ENCODE results near the gene MCRIP2.
"Not testable (repeated sequence)": the region's sequence is repeated elsewhere in the genome, so short reads cannot be mapped to it uniquely, and the experiment has no call there.

The MCRIP2 gene

DNA sequence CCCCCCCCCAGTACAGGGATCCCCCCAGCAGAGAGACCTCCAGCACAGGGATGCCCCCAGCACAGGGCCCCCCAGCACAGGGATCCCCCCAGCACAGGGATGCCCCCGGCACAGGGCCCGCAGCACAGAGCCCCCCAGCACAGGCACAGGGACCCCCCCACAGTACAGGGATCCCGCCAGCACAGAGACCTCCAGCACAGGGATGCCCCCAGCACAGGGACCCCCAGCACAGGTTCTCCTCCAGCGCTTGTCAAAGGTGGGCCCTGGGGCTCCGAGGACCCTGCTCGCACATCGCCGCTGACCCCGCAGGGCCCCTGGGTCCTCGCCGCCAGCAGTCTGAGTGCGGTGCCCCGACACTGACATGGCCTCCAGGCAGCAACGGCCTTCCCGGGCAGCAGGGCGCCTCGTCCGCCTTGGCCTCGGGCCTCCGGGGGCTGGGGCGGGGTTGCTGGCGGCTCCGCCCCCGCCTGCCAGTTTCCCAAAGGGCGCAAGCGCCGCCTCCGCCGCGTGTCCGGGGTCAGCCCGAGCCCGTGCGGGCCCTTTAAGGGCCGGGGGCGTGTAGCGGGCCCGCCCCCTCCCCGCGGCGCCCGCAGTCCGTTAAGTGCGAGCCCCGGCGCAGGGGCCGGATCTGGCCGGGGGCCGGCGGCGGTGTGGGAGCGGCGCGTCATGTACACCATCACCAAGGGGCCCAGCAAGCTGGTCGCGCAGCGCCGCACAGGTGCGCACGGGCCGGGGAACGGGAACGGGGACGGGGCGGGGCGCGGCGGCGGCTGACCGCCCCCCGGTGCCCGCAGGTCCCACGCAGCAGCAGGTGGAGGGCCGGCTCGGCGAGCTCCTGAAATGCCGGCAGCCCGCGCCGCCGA lies at the start of gene MCRIP2:
Gene MCRIP2, plus strand, starts transcription at position 503 of the 863 bp plus-strand sequence. Its CDS starts 164 bp downstream, at position 667.
- DNase-seq = peak; percentile 55

DNA sequence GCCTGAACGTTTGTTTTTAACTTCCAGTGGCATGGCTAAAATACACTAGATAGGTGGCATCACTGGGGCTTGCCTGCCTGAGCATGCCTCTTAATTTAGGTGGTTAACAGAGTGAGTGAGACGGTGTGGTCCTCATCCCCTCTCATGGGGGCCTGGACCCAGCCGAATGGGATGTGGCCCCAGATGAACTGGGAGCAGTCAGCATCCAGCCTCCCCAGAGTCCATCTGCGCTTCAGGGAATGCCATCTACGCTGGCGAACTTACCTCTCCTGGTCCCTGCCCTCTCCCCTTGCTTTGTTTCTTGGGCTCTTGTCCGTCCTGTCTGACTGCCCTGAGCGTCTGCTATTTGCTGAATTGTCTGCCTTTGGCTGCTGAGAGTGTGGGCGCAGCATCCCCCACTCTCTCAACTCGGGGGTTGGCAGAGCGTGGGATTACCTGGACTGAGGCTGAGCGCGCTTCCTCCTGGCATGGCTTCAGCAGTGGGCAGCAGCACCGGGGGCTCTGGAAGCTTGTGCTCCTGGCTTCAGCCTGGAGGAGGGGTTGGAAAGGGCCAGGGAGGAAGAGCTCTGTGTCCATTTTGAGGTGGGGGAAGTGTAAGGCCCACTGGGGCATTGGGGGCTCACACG lies 49.6 kb upstream of the MCRIP2 start:
- DNase-seq = peak; percentile 56

GRCh38 chr16:592518-593306 lies 48.9 kb upstream of the MCRIP2 start:
- peak; percentile 88 for DNase-seq

- DNase-seq = peak; percentile 86
Measured at GRCh38 chr16:593406-593805, 48.2 kb upstream of the MCRIP2 start.

DNA sequence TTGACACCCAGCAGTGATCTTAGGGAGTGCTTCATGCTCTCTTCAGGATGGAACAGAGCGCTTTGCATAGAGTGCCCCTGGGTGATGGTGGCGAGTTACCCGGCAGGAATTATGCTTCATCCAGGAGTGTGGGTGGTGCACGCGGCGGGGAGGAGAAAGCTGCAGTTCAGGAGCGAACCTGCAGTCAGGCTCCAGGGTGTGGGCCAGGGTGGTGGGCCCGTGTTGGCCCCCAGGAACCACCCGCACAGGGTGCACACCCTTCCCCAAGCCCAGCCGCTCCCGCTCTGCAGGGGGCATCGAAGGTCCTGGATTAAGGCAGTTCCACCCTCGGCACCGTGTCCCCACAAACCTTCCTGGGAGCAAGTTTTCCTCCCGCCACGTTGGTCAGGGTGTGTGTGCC lies 47.8 kb upstream of the MCRIP2 start:
- no peak for DNase-seq

GRCh38 chr16:595094-595528 lies 46.5 kb upstream of the MCRIP2 start:
- no peak for DNase-seq

DNA sequence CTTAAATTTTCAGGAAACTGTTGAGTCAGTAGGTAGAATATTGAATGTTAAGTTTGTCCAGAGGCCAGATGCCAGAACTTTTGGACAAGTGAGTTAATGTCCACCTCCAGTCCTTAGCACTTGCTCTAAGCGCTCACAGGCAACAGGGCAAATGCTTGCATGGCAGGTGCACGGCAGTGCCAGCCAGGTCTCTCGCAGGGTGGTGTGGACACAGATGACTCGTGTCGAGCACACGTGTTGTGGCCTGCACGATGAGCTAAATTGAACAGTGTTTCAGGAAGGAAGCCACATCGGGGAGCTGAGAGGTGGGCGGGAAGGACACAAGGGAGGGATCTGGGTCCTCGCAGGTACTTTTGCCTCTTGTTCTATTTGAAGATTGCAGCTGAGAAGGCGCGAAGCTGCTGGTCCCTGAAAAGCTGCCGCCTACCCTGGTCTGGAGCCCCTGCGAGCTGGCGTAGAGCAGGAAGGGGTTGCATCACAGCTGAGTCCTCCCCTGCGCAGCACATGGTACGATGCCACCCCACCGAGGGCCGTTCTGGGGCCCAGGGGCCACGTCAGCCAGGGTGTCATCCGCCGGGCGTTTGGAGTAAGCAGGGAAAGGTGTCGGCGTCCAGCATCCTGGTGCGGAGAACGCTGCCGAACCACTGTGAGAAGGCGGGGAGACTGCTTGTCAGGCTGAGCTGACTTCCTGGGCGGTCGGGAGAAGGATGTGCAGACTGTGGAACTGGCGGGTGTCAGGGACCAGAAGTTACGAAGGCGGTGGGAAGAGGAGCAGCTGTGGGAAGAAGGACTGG lies 45.5 kb upstream of the MCRIP2 start:
- DNase-seq = peak; percentile 49

DNA sequence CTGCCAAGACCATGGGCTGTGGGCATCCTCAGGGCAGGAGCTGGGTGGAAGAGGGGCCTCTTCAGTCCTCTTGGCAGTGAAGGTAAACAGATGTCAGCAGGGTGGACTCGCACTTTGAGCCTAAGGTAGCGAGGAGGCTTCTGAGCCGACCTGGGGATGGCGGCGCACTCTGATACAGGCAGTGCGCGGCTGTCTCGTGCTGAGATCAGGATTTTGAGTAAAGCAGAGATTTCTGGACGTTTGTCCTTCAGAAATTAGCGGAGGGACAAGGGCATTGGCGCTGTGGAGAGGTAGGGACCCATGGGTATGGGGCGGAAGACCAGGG lies 44.9 kb upstream of the MCRIP2 start:
- DNase-seq = no peak

DNA sequence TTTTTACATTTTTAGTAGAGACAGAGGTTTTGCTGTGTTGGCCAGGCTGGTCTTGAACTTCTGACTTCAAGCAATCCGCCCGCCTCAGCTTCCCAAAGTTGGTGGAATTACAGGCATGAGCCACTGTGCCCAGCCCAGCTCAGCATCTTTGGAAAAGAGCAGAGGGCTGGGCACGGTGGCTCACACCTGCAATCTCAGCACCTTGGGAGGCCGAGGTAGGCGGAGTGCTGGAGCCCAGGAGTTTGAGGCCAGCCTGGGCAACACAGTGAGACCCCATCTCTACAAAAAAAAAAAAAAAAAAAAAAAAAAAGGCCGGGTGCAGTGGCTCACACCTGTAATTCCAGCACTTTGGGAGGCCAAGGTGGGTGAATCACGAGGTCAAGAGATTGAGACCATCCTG lies 44.0 kb upstream of the MCRIP2 start:
- DNase-seq = not testable (repeated sequence)

DNA sequence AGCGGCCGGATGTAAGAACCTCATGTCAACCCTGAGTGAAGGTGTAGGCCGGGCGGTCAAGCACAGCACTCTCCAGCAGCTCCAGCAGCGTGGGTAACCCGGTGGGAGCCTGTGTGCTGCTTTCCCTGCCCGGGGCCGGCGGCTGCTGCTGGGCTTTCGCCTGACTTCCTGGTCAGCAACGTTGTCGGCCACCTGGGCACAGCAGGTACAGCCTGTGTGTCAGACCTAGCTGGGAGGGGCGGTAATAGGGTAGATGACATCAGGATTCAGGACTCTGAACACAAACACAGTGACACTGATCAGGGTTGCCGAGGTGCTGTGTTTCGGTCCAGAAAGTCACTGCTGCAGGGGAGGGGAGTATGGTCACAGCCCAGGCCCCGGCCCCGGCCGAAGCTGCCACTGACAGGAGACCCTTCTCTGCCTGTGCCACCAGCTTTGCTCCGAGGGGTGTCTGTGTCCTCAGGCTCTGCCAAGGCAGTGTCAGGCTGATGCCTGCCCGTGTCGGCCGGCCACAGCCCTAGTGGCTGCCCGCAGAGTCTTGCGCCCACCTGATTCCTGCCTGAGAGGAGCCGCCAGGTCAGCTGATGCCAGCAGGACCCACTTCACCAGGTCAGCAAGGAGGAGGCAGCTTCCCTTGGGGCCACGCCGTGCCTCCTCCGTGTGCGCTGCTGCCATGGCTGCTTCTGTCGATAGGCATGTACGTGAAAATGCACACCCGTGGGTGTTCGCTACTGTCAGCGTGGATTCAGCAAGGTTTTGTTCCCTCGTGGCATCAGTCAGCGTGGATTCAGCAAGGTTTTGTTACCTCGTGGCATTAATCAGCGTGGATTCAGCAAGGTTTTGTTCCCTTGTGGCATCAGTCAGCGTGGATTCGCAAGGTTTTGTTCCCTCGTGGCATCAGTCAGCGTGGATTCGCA lies 42.5 kb upstream of the MCRIP2 start:
- no peak for DNase-seq

GRCh38 chr16:600781-601180 lies 40.8 kb upstream of the MCRIP2 start:
- no peak for DNase-seq

GRCh38 chr16:603933-604332 lies 37.7 kb upstream of the MCRIP2 start:
- DNase-seq = no peak

- DNase-seq = no peak
Measured at GRCh38 chr16:606656-607307, 34.8 kb upstream of the MCRIP2 start.

DNA sequence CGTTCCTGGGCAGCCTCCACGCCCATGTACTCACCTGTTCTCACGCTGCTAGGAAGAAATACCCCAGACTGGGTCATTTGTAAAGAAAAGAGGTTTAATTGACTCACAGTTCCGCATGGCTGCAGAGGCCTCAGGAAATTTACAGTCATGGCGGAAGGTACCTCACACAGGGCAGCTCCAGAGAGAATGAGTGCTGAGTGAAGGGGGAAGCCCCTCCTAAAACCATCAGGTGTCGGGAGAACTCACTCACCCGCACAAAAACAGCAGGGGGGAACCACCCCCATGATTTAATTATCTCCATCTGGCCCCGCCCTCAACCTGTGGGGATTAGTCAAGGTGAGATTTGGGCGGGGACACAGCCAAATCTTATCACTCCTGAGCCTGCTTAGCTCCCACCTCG lies 33.6 kb upstream of the MCRIP2 start:
- no peak for DNase-seq

DNA sequence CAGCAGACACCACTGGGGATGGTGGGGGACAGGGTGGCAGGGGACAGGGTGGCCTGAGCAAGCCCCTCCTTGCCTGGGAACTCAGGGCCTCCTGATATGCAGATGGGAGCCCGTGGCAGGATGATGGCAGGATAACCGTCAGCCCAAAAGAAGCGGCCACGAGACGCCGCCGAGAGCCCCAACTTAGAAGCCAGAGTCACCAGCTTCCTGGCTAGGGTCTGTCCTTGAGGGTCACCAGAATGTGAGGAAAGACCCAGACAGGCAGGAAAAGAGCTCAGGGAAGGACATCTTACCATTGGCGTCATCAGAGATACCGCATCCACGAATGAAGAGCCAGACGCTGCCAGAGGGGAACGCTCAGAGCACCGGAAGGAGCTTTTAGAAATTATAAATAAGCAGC lies 32.3 kb upstream of the MCRIP2 start:
- no peak for DNase-seq

- DNase-seq = no peak
Measured at GRCh38 chr16:609984-610383, 31.6 kb upstream of the MCRIP2 start.

DNA sequence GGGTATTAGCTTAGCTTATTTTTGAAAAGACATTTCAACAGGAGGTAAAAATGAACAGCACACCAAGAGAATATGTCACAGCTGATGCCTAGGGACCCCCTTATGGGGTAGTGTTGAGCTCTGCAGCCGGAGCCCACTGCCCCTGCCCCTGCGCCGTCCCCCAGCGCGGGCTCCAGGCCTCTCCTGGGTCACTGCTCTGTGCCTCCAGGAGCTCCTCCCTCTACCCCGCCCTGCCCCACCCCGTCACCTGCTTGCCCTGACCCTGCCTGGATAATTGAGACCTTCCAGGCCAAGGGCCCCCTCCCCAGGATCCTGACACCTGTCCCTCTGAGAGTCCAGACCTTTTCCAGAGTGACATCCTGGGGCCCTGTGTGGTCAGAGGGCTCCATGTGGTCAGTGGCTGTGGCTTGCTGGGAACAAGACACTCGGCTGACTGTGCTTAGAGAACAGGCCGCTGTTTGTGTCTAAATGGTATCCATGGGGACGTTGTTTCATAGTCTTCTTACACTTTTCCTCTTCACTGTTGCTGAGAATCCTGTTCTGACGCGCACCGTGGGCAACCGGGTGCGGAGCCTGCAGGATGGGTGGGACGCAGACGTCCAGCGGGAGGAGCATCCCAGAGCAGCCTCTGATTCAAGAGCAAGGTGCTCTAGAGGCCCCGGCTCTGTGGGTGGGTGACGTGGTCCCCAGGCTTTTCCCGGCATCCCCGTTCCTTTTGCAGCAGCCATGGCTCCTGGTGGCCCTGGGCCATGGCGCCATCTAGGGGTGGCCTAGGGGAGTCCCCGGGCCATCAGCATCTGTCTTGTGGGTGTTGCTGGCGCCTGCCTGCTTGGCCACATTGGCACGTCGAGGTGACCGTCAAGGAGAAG lies 30.9 kb upstream of the MCRIP2 start:
- peak; percentile 13 for DNase-seq

- no peak for DNase-seq
Measured at GRCh38 chr16:615122-615521, 26.5 kb upstream of the MCRIP2 start.

- no peak for DNase-seq
Measured at GRCh38 chr16:616733-617586, 24.7 kb upstream of the MCRIP2 start.

All from DMS79 treated with DMSO at 0.1 percent for 48 hours (cell line).